Activated T-cell treated with anti-CD3 and anti-CD28 coated beads, Interleukin-2, amount 50 U/mL, for 72 hours (primary cell): ENCODE results near the gene MAP3K4. TPM values are rescaled to one million over a fixed set of nuclear protein-coding genes. Genes with fewer than 3 reads are reported as not detected.
A peak's percentile ranks its signal among the peaks of the same experiment; 100 is the strongest.

Experiments
- ATAC-seq, 2 donors: fragments of 150-1000 bp; cut with Tn5 transposase; replicated peaks in 1 of 2; 2 replicates each; pipeline ENCODE4 v1.10.0; 2021; ENCODE audit warnings: moderate library complexity in 2 of 2, mild to moderate bottlenecking in 1 of 2
- DNase-seq, 2 donors: peaks; one replicate each; pipeline ENCODE4 v3.0.0; 2021 to 2022; ENCODE audit warnings: mixed read lengths in 1 of 2
- H3K27ac Mint-ChIP-seq: one replicate; pipeline ENCODE4 v1.8.0; 2022; ENCODE audit warnings: mild to moderate bottlenecking, moderate library complexity, mixed read lengths
- H3K27me3 Mint-ChIP-seq: one replicate; pipeline ENCODE4 v1.8.0; 2022; ENCODE audit warnings: low read depth, mixed read lengths
- H3K36me3 Mint-ChIP-seq, 2 donors: one replicate each; pipeline ENCODE4 v1.8.0; 2022; ENCODE audit warnings: mixed read lengths in 2 of 2, mild to moderate bottlenecking in 1 of 2; ENCODE audit not compliant: insufficient read depth in 2 of 2
- H3K4me1 Mint-ChIP-seq: one replicate; pipeline ENCODE4 v1.8.0; 2022; ENCODE audit warnings: low read depth, mixed read lengths
- H3K4me3 Mint-ChIP-seq, 2 donors: one replicate each; pipeline ENCODE4 v1.8.0; 2022; ENCODE audit warnings: mild to moderate bottlenecking in 2 of 2, mixed read lengths in 2 of 2, moderate library complexity in 2 of 2
- H3K9me3 Mint-ChIP-seq, 2 donors: one replicate each; pipeline ENCODE4 v1.8.0; 2022; ENCODE audit warnings: mixed read lengths in 2 of 2
- total RNA-seq, 2 donors: library from RNA; stranded (reverse); gene quantifications; one replicate each; pipeline ENCODE4 v1.2.3, GENCODE V29; 2022

The MAP3K4 gene
- total RNA-seq, 2 donors from 2014 or later = 47.3 to 50.9 TPM

DNA sequence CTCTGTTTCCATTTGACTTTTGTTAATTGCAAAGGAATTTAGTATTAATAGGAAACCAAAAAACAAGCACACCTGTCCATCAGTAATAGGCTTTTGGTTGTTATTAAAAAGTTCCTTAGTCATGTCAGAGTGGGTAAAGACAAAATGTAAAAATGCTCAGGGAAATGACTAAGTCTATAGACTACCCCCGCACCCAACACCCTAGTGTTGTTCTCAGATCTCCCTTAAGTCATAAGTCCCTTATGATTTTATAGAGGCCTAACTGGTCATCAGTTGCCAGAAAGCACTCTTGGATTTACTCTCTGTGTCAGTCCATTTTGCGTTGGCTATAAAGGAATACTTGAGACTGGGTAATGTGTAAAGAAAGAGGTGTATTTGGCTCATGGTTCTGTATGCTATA, 52.8 kb downstream of the MAP3K4 start:
- Mint-ChIP-seq H3K36me3 (peaks cover 3 to 10% of the 10 kb centered on the region in 2 donors), H3K27me3 (no peaks in the 10 kb centered on the region), H3K9me3 (no peaks in the 10 kb centered on the region), H3K4me3 (no peak overlapping the region), H3K27ac (no peak overlapping the region), H3K4me1 (no peaks in the 10 kb centered on the region)
- DNase-seq (no peak), ATAC-seq (peak in 1 of 2 donors; percentile 36)

DNA sequence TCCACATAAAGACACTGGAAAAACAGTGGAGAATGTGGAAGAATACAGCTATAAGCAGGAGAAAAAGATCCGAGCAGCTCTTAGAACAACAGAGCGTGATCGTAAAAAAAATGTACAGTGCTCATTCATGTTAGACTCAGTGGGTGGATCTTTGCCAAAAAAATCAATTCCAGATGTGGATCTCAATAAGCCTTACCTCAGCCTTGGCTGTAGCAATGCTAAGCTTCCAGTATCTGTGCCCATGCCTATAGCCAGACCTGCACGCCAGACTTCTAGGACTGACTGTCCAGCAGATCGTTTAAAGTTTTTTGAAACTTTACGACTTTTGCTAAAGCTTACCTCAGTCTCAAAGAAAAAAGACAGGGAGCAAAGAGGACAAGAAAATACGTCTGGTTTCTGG, 57.1 kb downstream of the MAP3K4 start:
- ATAC-seq (no peak), DNase-seq (no peak)
- Mint-ChIP-seq H3K36me3 (peaks cover 3 to 10% of the 10 kb centered on the region in 2 donors), H3K4me3 (no peak overlapping the region), H3K27ac (no peak overlapping the region), H3K9me3 (no peaks in the 10 kb centered on the region), H3K27me3 (no peaks in the 10 kb centered on the region), H3K4me1 (peaks cover 10% of the 10 kb centered on the region)

DNA sequence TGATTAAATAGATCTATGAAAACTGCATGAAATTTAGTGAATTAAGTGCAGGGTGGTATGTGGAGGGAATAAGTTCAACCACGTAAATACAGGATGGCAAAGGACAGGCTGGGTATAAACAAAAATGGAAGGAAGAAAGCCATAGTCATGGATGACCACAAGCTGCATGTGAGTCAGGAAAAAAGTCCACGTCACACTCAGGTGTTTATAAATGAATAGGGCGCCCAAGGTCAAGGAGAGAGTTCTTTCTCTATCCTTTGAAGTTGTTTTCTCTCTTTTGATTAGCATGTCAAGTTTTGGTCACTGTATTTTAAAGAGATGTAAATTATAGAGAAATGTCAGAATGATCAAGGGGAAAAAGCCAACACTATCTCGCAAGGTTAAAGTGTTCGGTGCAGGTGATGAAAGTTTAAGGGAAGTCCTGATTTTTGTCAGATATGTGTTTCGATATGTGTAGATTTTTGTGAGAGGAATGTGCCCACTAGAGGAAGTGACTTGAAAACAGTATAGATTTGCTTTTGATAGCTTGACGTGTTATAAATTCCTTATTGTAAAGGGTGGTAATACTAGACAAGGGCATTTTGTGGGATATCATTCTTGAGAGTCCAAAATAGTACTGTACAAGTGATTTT, 58.7 kb downstream of the MAP3K4 start:
- no peak for DNase-seq
- H3K36me3 Mint-ChIP-seq = peaks cover 0 to 7% of the 10 kb centered on the region in 2 donors
- peak overlapping the region in 1 of 2 donors; percentile 54 for H3K4me3 Mint-ChIP-seq
- H3K9me3 Mint-ChIP-seq = no peaks in the 10 kb centered on the region
- peak; percentile 53 to 87 for ATAC-seq
- H3K27ac Mint-ChIP-seq = peak overlapping the region; percentile 54
- no peaks in the 10 kb centered on the region for H3K27me3 Mint-ChIP-seq
- peaks cover 10% of the 10 kb centered on the region for H3K4me1 Mint-ChIP-seq

GRCh38 chr6:161053103-161053502, 61.5 kb downstream of the MAP3K4 start:
- Mint-ChIP-seq H3K4me1 (peaks cover 27% of the 10 kb centered on the region), H3K27me3 (no peaks in the 10 kb centered on the region), H3K9me3 (no peaks in the 10 kb centered on the region), H3K27ac (no peak overlapping the region), H3K36me3 (peaks cover 0 to 11% of the 10 kb centered on the region in 2 donors), H3K4me3 (no peak overlapping the region)
- ATAC-seq (no peak), DNase-seq (no peak)

GRCh38 chr6:161054876-161055275, 63.3 kb downstream of the MAP3K4 start:
- Mint-ChIP-seq H3K4me3 (no peak overlapping the region), H3K9me3 (no peaks in the 10 kb centered on the region), H3K4me1 (peaks cover 25% of the 10 kb centered on the region), H3K27ac (no peak overlapping the region), H3K27me3 (no peaks in the 10 kb centered on the region), H3K36me3 (peaks cover 0 to 6% of the 10 kb centered on the region in 2 donors)
- no peak for DNase-seq
- ATAC-seq = no peak

DNA sequence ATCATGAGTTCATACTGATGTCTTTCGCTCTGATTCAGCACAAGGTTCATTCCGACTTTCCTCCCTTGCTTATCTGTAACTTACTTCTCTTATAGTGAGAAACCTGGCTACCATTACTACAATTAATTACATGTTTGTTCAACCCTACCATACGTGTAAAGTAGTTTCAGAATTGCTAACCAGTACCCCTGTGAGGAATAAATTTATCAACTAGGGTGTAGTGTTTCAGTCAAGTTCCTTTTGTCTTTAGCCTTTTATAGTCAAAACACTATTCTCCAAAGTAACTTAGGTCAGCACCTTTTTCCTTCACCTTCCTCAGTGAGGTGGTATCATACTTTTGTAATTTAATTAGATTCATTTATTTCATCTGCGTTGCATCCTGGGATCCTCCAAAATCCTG, 64.9 kb downstream of the MAP3K4 start:
- Mint-ChIP-seq H3K9me3 (peaks cover under 1 to 1% of the 10 kb centered on the region in 2 donors), H3K4me1 (peaks cover 17% of the 10 kb centered on the region), H3K27ac (peak overlapping the region; percentile 82), H3K36me3 (peaks cover 1 to 7% of the 10 kb centered on the region in 2 donors), H3K4me3 (peak overlapping the region in 1 of 2 donors; percentile 43), H3K27me3 (no peaks in the 10 kb centered on the region)
- no peak for DNase-seq
- ATAC-seq = peak in 1 of 2 donors; percentile 62

- Mint-ChIP-seq H3K9me3 (peaks cover 2 to 3% of the 10 kb centered on the region in 2 donors), H3K36me3 (peaks cover 3 to 7% of the 10 kb centered on the region in 2 donors), H3K27me3 (no peaks in the 10 kb centered on the region), H3K4me1 (peaks cover 21% of the 10 kb centered on the region), H3K27ac (peak overlapping the region; percentile 82), H3K4me3 (peak overlapping the region in 1 of 2 donors; percentile 43)
- ATAC-seq (peak in 1 of 2 donors; percentile 60), DNase-seq (no peak)
These were observed 65.8 kb downstream of the MAP3K4 start for GRCh38 chr6:161057103-161058091.

DNA sequence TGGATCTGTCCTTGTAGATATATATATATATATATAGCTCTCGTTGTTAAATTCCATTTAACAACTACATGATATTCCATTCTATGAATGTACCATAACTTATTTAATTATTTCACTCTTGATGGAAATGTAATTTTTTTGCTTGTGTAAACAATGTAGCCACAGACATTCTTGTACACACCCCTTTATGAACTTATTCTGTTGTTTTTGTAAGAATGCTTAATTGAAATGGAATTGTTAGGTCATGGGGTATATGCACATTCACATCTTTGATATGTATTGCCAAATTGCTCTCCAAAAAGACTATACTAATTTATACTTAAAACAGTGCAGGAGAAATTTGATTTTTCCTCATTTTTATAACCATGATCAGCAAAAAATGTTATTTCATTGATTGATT, 67.2 kb downstream of the MAP3K4 start:
- no peaks in the 10 kb centered on the region for H3K27me3 Mint-ChIP-seq
- no peak overlapping the region for H3K27ac Mint-ChIP-seq
- ATAC-seq (no peak), DNase-seq (no peak)
- peaks cover 26% of the 10 kb centered on the region for H3K4me1 Mint-ChIP-seq
- no peak overlapping the region for H3K4me3 Mint-ChIP-seq
- H3K9me3 Mint-ChIP-seq = peaks cover 2 to 3% of the 10 kb centered on the region in 2 donors
- peaks cover 3 to 7% of the 10 kb centered on the region in 2 donors for H3K36me3 Mint-ChIP-seq

GRCh38 chr6:161061576-161061975, 70.0 kb downstream of the MAP3K4 start:
- Mint-ChIP-seq H3K27ac (no peak overlapping the region), H3K27me3 (no peaks in the 10 kb centered on the region), H3K4me1 (peaks cover 22% of the 10 kb centered on the region), H3K9me3 (peaks cover 2 to 3% of the 10 kb centered on the region in 2 donors), H3K4me3 (no peak overlapping the region), H3K36me3 (peaks cover 3 to 5% of the 10 kb centered on the region in 2 donors)
- DNase-seq (no peak), ATAC-seq (no peak)

DNA sequence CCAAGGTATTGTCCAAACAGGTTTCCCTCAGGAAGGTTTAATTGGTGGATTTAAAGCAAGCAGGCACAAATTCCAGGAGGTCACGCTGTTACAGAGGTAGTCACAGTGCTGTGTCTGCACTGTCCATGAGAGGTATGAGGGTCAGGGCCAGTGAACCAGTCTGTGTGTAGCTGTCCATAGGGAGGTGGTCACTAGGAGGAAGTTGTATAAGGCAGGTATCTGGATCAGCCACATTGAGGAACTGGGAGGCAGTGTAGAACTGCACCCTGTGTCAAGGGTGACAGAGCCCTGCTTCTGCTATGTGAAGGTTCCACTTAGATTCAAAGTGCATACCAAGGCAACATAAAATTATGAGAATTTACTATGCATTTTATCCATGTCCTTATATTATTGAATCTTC, 73.3 kb downstream of the MAP3K4 start:
- H3K27me3 Mint-ChIP-seq = no peaks in the 10 kb centered on the region
- H3K36me3 Mint-ChIP-seq = peaks cover 3 to 5% of the 10 kb centered on the region in 2 donors
- no peak overlapping the region for H3K27ac Mint-ChIP-seq
- ATAC-seq (no peak), DNase-seq (no peak)
- peaks cover 13% of the 10 kb centered on the region for H3K4me1 Mint-ChIP-seq
- no peak overlapping the region for H3K4me3 Mint-ChIP-seq
- peaks cover 2 to 3% of the 10 kb centered on the region in 2 donors for H3K9me3 Mint-ChIP-seq

DNA sequence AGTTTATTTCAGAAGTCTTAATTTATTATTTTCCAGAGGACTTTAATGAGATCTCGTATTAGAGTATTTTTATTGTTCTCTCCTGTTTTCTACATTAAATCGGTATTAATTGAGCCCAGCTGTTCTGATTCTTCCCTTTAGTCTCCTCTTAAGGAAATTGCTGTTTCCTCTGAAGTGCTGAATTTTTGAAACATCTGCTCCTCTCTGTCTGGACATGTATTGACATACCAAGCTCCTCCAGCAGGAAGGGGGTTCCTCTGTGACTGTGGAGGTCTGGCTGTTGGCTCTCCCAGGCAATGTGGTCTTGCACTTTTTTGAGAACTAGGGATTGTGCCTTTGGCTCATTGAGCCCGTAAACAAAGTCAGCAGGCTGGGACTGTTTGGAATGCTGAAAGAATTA, 74.9 kb downstream of the MAP3K4 start:
- ATAC-seq (no peak), DNase-seq (no peak)
- Mint-ChIP-seq H3K9me3 (peaks cover under 1 to 1% of the 10 kb centered on the region in 2 donors), H3K27ac (peak overlapping the region; percentile 62), H3K27me3 (no peaks in the 10 kb centered on the region), H3K4me3 (no peak overlapping the region), H3K4me1 (peaks cover 13% of the 10 kb centered on the region), H3K36me3 (peaks cover under 1 to 4% of the 10 kb centered on the region in 2 donors)

GRCh38 chr6:161067749-161068148, 76.2 kb downstream of the MAP3K4 start:
- no peak for DNase-seq
- peaks cover 0 to 5% of the 10 kb centered on the region in 2 donors for H3K36me3 Mint-ChIP-seq
- H3K9me3 Mint-ChIP-seq = no peaks in the 10 kb centered on the region
- H3K4me1 Mint-ChIP-seq = peaks cover 5% of the 10 kb centered on the region
- no peak overlapping the region for H3K4me3 Mint-ChIP-seq
- H3K27ac Mint-ChIP-seq = no peak overlapping the region
- no peak for ATAC-seq
- no peaks in the 10 kb centered on the region for H3K27me3 Mint-ChIP-seq

DNA sequence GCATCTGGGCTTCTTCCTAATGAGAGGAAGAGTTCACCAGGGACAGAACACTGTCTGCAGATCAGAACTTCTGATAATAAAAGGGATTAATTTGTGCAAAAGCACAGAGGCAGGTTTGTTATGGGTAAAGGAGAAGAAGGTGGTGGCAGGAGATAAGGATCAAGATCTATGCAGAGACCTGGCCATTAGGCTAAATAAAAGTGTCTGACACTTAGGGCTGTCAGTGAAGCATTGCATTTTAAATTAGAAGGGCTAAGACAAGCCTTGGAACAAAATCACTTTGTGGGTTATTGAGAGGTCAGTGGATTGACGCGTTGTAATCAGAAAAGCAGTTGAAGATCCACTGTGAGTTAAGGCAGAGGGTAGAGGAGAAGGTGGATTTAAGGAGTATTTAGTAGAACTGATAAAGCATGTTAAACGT, 76.8 kb downstream of the MAP3K4 start:
- Mint-ChIP-seq H3K27ac (no peak overlapping the region), H3K9me3 (no peaks in the 10 kb centered on the region), H3K27me3 (no peaks in the 10 kb centered on the region), H3K36me3 (peaks cover 0 to 6% of the 10 kb centered on the region in 2 donors), H3K4me1 (peaks cover 4% of the 10 kb centered on the region), H3K4me3 (no peak overlapping the region)
- no peak for DNase-seq
- ATAC-seq = no peak
